Nephron (organoid): ENCODE results near the gene SLC25A45.
A peak's percentile ranks its signal among the peaks of the same experiment; 100 is the strongest.

ENCODE experiments used
- H3K27ac Mint-ChIP-seq, 3 experiments: 2 replicates each; pipeline ENCODE4 v1.8.0; 2020; ENCODE audit warnings: mixed read lengths in 3 of 3, mild to moderate bottlenecking in 2 of 3, moderate library complexity in 1 of 3
- H3K27me3 Mint-ChIP-seq: 2 replicates; pipeline ENCODE4 v1.8.0; 2021; ENCODE audit warnings: low read depth, mild to moderate bottlenecking, moderate library complexity, mixed read lengths
- H3K36me3 Mint-ChIP-seq: 2 replicates; pipeline ENCODE4 v1.8.0; 2020; ENCODE audit warnings: low read depth, mixed read lengths
- H3K4me1 Mint-ChIP-seq: 2 replicates; pipeline ENCODE4 v1.8.0; 2020; ENCODE audit warnings: mixed read lengths
- H3K4me3 Mint-ChIP-seq, 3 experiments: 2 replicates each; pipeline ENCODE4 v1.8.0; 2020; ENCODE audit warnings: mild to moderate bottlenecking in 3 of 3, mixed read lengths in 3 of 3, moderate library complexity in 2 of 3
- H3K9me3 Mint-ChIP-seq: 2 replicates; pipeline ENCODE4 v1.8.0; 2020; ENCODE audit warnings: mixed read lengths
- TF ChIP-seq, protein P1 (sequence below), 3 experiments: fragments of 200-600 bp; sonication (generic); IDR thresholded peaks; one replicate each; pipeline ENCODE4 v1.5.0; 2021; ENCODE audit warnings: antibody characterized with exemption in 3 of 3; ENCODE audit not compliant: unreplicated experiment in 3 of 3

Gene SLC25A45

DNA sequence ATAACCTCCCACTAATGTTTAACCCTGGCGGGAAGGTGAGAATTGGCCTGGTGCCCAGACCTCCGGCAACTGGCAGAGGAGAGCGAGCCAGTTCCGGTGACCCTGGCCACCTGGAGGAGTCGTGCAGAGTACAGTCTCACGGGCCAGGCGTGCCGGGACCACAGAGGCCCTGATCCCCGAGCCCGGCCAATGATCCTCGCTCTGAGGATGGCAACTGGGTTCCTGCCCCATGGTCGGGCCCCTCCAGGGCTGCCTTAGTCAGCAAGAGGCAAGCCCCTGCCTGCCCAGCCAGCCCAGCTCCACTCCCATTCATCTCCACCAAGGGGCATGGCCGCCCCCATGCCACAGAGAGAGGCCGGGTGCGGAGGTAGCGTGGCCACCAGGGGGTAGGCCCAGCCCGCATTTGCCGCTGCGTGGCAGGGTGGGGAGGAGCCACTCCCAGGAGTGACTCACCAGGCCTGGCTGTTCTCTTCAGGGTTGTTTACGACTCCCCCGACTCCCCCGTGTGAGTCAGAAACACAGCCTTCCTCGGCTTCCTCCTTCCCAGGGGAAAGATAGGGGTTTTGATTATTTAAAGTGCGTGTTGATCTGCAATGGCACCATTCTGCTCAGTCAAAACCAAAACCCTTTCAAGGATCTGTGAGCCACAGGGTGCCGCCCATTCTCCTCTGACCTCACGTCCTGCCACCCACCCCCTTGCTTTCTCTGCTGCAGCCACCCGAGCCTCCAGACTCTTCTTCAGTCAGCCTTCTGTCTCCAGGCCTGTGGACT is at the start of gene SLC25A45:
SLC25A45 (minus strand) TSS at position 614 of the 771 bp plus-strand sequence. CDS start 695 bp downstream, outside the sequence.
- peak within 1 kb of the TSS; percentile 72 to 78 (median 76) for H3K4me3 Mint-ChIP-seq
- no peaks in the 10 kb centered on the region for H3K27me3 Mint-ChIP-seq
- peaks cover 35% of the 10 kb centered on the region for H3K4me1 Mint-ChIP-seq
- peak within 1 kb of the TSS; percentile 93 to 97 (median 95) for H3K27ac Mint-ChIP-seq
- no peaks in the 10 kb centered on the region for H3K9me3 Mint-ChIP-seq
- H3K36me3 Mint-ChIP-seq = no peaks in the 10 kb centered on the region
- TF ChIP-seq, protein P1, sequence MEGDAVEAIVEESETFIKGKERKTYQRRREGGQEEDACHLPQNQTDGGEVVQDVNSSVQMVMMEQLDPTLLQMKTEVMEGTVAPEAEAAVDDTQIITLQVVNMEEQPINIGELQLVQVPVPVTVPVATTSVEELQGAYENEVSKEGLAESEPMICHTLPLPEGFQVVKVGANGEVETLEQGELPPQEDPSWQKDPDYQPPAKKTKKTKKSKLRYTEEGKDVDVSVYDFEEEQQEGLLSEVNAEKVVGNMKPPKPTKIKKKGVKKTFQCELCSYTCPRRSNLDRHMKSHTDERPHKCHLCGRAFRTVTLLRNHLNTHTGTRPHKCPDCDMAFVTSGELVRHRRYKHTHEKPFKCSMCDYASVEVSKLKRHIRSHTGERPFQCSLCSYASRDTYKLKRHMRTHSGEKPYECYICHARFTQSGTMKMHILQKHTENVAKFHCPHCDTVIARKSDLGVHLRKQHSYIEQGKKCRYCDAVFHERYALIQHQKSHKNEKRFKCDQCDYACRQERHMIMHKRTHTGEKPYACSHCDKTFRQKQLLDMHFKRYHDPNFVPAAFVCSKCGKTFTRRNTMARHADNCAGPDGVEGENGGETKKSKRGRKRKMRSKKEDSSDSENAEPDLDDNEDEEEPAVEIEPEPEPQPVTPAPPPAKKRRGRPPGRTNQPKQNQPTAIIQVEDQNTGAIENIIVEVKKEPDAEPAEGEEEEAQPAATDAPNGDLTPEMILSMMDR (IDR thresholded peaks at IDR 0.05; ENCODE audit: unreplicated experiment in 3 of 3) = peak; percentile 66 to 73 (median 67)

- Mint-ChIP-seq H3K4me1 (peaks cover 42% of the 10 kb centered on the region), H3K4me3 (no peak overlapping the region), H3K27ac (peak overlapping the region in 1 of 3 experiments; percentile 34), H3K27me3 (no peaks in the 10 kb centered on the region), H3K36me3 (peaks cover 47% of the 10 kb centered on the region), H3K9me3 (no peaks in the 10 kb centered on the region)
- TF ChIP-seq, protein P1 (IDR thresholded peaks at IDR 0.05; ENCODE audit: unreplicated experiment in 3 of 3) = no peak
Measured at GRCh38 chr11:65431451-65432099, 49.1 kb upstream of the SLC25A45 start.

GRCh38 chr11:65430406-65431217 is 48.2 kb upstream of the SLC25A45 start:
- H3K4me1 Mint-ChIP-seq = peaks cover 52% of the 10 kb centered on the region
- peaks cover 45% of the 10 kb centered on the region for H3K36me3 Mint-ChIP-seq
- peak overlapping the region; percentile 37 to 60 (median 49) for H3K4me3 Mint-ChIP-seq
- H3K27me3 Mint-ChIP-seq = no peaks in the 10 kb centered on the region
- TF ChIP-seq, protein P1 (IDR thresholded peaks at IDR 0.05; ENCODE audit: unreplicated experiment in 3 of 3) = no peak
- H3K27ac Mint-ChIP-seq = peak overlapping the region; percentile 27 to 72 (median 29)
- H3K9me3 Mint-ChIP-seq = no peaks in the 10 kb centered on the region

GRCh38 chr11:65429724-65430405 is 47.4 kb upstream of the SLC25A45 start:
- H3K27ac Mint-ChIP-seq = peak overlapping the region; percentile 27 to 72 (median 29)
- TF ChIP-seq, protein P1 (IDR thresholded peaks at IDR 0.05; ENCODE audit: unreplicated experiment in 3 of 3) = no peak
- peak overlapping the region; percentile 37 to 60 (median 49) for H3K4me3 Mint-ChIP-seq
- no peaks in the 10 kb centered on the region for H3K9me3 Mint-ChIP-seq
- H3K27me3 Mint-ChIP-seq = no peaks in the 10 kb centered on the region
- peaks cover 42% of the 10 kb centered on the region for H3K36me3 Mint-ChIP-seq
- H3K4me1 Mint-ChIP-seq = peaks cover 58% of the 10 kb centered on the region

DNA sequence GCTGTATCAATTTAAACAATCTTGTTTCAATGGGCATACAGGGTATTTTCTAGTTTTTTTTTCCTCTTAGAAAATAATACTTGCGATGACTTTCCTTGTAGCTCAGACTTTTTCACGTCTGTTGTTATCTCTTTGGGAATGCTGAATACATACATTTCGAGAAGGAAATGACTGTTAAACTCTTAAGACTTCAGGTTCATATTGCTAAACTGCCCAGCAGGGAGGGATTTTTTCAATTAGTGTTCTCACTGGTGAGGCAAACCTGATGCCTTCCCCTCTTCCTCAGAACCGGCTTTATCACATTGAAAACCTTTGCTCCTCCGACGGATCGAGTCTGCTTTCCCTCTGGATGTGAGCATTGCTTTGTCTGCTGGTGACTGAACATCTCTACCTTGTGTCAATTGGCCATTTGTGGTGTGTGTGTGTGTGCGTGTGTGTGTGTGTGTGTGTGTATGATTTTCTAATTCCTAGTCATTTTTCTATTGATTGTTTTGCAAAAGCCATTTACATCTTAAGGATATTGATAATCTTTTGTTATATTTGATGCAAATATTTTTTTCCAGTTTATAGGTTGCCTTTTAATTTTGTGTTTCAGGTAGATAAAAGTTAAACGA is 46.7 kb upstream of the SLC25A45 start:
- H3K9me3 Mint-ChIP-seq = no peaks in the 10 kb centered on the region
- TF ChIP-seq, protein P1 (IDR thresholded peaks at IDR 0.05; ENCODE audit: unreplicated experiment in 3 of 3) = no peak
- H3K4me3 Mint-ChIP-seq = peak overlapping the region; percentile 45 to 57 (median 50)
- no peaks in the 10 kb centered on the region for H3K27me3 Mint-ChIP-seq
- peaks cover 65% of the 10 kb centered on the region for H3K4me1 Mint-ChIP-seq
- H3K27ac Mint-ChIP-seq = peak overlapping the region; percentile 27 to 72 (median 29)
- peaks cover 40% of the 10 kb centered on the region for H3K36me3 Mint-ChIP-seq
